Measurements from ENCODE around the gene MYH14. TPM values are rescaled to one million over a fixed set of nuclear protein-coding genes. Genes with fewer than 3 reads are reported as not detected.
A peak's percentile ranks its signal among the peaks of the same experiment; 100 is the strongest.

MYH14 gene
- total and polyA plus RNA-seq, 9 of the 15 experiments (the other 6 are each of a cell fraction or from before 2014, with no cell fraction given) = 0.04 to 0.86 (median 0.19) TPM; not detected in 2

- TF ChIP-seq THAP7 (CRISPR knock-in tag; IDR thresholded peaks at IDR 0.05) (no peak), TFAM (CRISPR knock-in tag; conservative IDR thresholded peaks at IDR 0.05) (no peak), POLR2AphosphoS2 (IDR thresholded peaks at IDR 0.05; ENCODE audit: low read length) (no peak), ZNF311 (CRISPR knock-in tag; IDR thresholded peaks at IDR 0.05) (no peak), SMAD4 (CRISPR knock-in tag; conservative IDR thresholded peaks at IDR 0.05) (no peak), CEBPG (CRISPR knock-in tag; IDR thresholded peaks at IDR 0.05) (peak; percentile 52; the same call in 1 of the 2 replicates), CEBPG (tag; conservative IDR thresholded peaks at IDR 0.05 in 1 of 2, IDR thresholded peaks at IDR 0.05 in 1 of 2) (no peak), MCM7 (IDR thresholded peaks at IDR 0.05) (0 out of 4 replicates have a peak, but pooled peaks of 1 of the 2 experiments have one; percentile 10), SRSF1 (IDR thresholded peaks at IDR 0.05; ENCODE audit: low read depth, low read length) (no peak), CAMTA2 (CRISPR knock-in tag; conservative IDR thresholded peaks at IDR 0.05) (no peak), TAF1 (IDR thresholded peaks at IDR 0.05; ENCODE audit: control insufficient read depth, extremely low read depth, insufficient read depth, low read length, severe bottlenecking) (peak; percentile 21), CTCFL (IDR thresholded peaks at IDR 0.05; ENCODE audit: borderline replicate concordance, insufficient read depth, low read depth, low read length, poor library complexity, severe bottlenecking) (no peak), ZNF431 (CRISPR knock-in tag; IDR thresholded peaks at IDR 0.05) (no peak), GTF2B (IDR thresholded peaks at IDR 0.05; ENCODE audit: extremely low read depth, insufficient read length) (no peak), HLTF (IDR thresholded peaks at IDR 0.05) (peak; percentile 74; the same call in 1 of the 2 replicates), MYBL2 (IDR thresholded peaks at IDR 0.05; ENCODE audit: low read depth) (no peak), MYBL2 (CRISPR knock-in tag; IDR thresholded peaks at IDR 0.05; ENCODE audit: borderline replicate concordance) (no peak), KDM2B (CRISPR knock-in tag; IDR thresholded peaks at IDR 0.05) (0 out of 2 replicates have a peak, but pooled peaks have one; percentile 15), ZNF583 (CRISPR knock-in tag; IDR thresholded peaks at IDR 0.05) (no peak), CREB1 (IDR thresholded peaks at IDR 0.05) (no peak), CREB1 (CRISPR knock-in tag; IDR thresholded peaks at IDR 0.05) (no peak; the same call in 1 of the 2 replicates), SRF (CRISPR knock-in tag; IDR thresholded peaks at IDR 0.05) (no peak), XRCC5 (IDR thresholded peaks at IDR 0.05; ENCODE audit: low read depth, low read length) (no peak), ZFPM2 (CRISPR knock-in tag; IDR thresholded peaks at IDR 0.05) (no peak), E2F3 (CRISPR knock-in tag; IDR thresholded peaks at IDR 0.05) (no peak), FOXO4 (CRISPR knock-in tag; IDR thresholded peaks at IDR 0.05) (no peak)
Observed at GRCh38 chr19:50330365-50331078, 127.1 kb downstream of the MYH14 start (continued).

All from K562 (cell line).